ENCODE data around the gene ZNF512B.

DNA sequence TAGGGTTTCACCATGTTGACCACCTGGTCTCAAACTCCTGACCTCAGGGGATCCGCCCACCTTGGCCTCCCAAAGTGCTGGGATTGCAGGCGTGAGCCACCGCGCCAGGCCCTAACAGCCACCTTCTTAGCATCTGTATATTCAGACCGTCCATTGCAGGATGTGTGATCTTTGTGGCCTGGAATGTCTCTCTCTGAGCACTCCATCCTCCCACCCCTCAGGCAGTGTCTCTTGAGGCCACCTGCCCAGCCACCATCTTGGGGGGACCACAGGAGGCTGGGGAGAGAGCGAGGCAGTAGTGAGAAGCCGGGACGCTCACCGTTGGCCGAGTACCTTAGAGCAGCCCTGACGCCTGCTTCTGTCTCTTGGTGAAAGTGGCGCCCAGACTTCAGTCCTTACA lies 56.0 kb downstream of the ZNF512B start:
- TF ChIP-seq POLR2A (IDR thresholded peaks at IDR 0.05) (no peak), POLR2AphosphoS5 (IDR thresholded peaks at IDR 0.05) (no peak), EP300 (IDR thresholded peaks at IDR 0.05) (no peak)
- TF ChIP-seq, protein P1, sequence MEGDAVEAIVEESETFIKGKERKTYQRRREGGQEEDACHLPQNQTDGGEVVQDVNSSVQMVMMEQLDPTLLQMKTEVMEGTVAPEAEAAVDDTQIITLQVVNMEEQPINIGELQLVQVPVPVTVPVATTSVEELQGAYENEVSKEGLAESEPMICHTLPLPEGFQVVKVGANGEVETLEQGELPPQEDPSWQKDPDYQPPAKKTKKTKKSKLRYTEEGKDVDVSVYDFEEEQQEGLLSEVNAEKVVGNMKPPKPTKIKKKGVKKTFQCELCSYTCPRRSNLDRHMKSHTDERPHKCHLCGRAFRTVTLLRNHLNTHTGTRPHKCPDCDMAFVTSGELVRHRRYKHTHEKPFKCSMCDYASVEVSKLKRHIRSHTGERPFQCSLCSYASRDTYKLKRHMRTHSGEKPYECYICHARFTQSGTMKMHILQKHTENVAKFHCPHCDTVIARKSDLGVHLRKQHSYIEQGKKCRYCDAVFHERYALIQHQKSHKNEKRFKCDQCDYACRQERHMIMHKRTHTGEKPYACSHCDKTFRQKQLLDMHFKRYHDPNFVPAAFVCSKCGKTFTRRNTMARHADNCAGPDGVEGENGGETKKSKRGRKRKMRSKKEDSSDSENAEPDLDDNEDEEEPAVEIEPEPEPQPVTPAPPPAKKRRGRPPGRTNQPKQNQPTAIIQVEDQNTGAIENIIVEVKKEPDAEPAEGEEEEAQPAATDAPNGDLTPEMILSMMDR (IDR thresholded peaks at IDR 0.05), result no peak
